NCI-H146 treated with DMSO at 0.1 percent for 48 hours (cell line): ENCODE measurements around the gene CAPN2.
A peak's percentile ranks its signal among the peaks of the same experiment; 100 is the strongest.
"Not testable (repeated sequence)": the region's sequence is repeated elsewhere in the genome, so short reads cannot be mapped to it uniquely, and the experiment has no call there.

Experiments
- DNase-seq: peaks from one replicate; lab custom pipeline; 2025; ENCODE audit not compliant: unreplicated experiment; lab: John Stamatoyannopoulos, UW

CAPN2 gene

GRCh38 chr1:223784541-223784940, 72.2 kb downstream of the CAPN2 start:
- DNase-seq = no peak

GRCh38 chr1:223785808-223786207, 73.5 kb downstream of the CAPN2 start:
- no peak for DNase-seq

GRCh38 chr1:223788746-223789415, 76.5 kb downstream of the CAPN2 start:
- DNase-seq = no peak

- no peak for DNase-seq
These were observed 79.7 kb downstream of the CAPN2 start for GRCh38 chr1:223792046-223792445.

- no peak for DNase-seq
These were observed 81.4 kb downstream of the CAPN2 start for GRCh38 chr1:223793716-223794115.

GRCh38 chr1:223794136-223794880, 82.0 kb downstream of the CAPN2 start:
- DNase-seq = no peak

- no peak for DNase-seq
These were observed 83.9 kb downstream of the CAPN2 start for GRCh38 chr1:223796210-223796609.

GRCh38 chr1:223802032-223802431, 89.7 kb downstream of the CAPN2 start:
- no peak for DNase-seq

GRCh38 chr1:223802602-223803001, 90.3 kb downstream of the CAPN2 start:
- no peak for DNase-seq

GRCh38 chr1:223803211-223803610, 90.9 kb downstream of the CAPN2 start:
- DNase-seq = no peak

- DNase-seq = not testable (repeated sequence)
These were observed 97.6 kb downstream of the CAPN2 start for GRCh38 chr1:223809905-223810304.

- no peak for DNase-seq
These were observed 98.2 kb downstream of the CAPN2 start for GRCh38 chr1:223810586-223810985.

GRCh38 chr1:223811634-223812101, 99.3 kb downstream of the CAPN2 start:
- DNase-seq = peak; percentile 8

- DNase-seq = no peak
These were observed 101.3 kb downstream of the CAPN2 start for GRCh38 chr1:223813645-223814044.

- DNase-seq = no peak
These were observed 102.9 kb downstream of the CAPN2 start for GRCh38 chr1:223815020-223815853.

- DNase-seq = no peak
These were observed 103.5 kb downstream of the CAPN2 start for GRCh38 chr1:223815865-223816264.

GRCh38 chr1:223817265-223817664, 104.9 kb downstream of the CAPN2 start:
- DNase-seq = not testable (repeated sequence)

- DNase-seq = no peak
These were observed 107.6 kb downstream of the CAPN2 start for GRCh38 chr1:223819730-223820514.

GRCh38 chr1:223820515-223820858, 108.1 kb downstream of the CAPN2 start:
- peak; percentile 55 for DNase-seq

- DNase-seq = no peak
These were observed 108.6 kb downstream of the CAPN2 start for GRCh38 chr1:223820971-223821370.

GRCh38 chr1:223824287-223824686, 111.9 kb downstream of the CAPN2 start:
- no peak for DNase-seq
